Tibial artery (tissue), 4 donors: Measurements from ENCODE around the gene RBM45.

ENCODE experiments used
- DNase-seq, 2 donors: peaks; one replicate each; pipeline ENCODE4 v3.0.0-alpha.2; 2019
- H3K27ac ChIP-seq, 2 donors: fragments of 200-600 bp; sonication (generic) in 1 of 2; 1 replicate in 1 of 2; 2 replicates in 1 of 2; pipeline ENCODE4 v1.5.1; 2018 to 2019; ENCODE audit warnings: mild to moderate bottlenecking in 1 of 2
- H3K27me3 ChIP-seq, 2 donors: fragments of 200-600 bp; sonication (generic) in 1 of 2; one replicate each; pipeline versions ENCODE4 v1.5.1 to v1.6.0; 2016 to 2019
- H3K36me3 ChIP-seq, 3 donors: fragments of 200-600 bp; sonication (generic) in 2 of 3; one replicate each; pipeline ENCODE4 v1.5.1; 2016 to 2019; ENCODE audit warnings: mild to moderate bottlenecking in 2 of 3
- H3K4me1 ChIP-seq, 4 donors: fragments of 200-600 bp; sonication (generic) in 2 of 4; 1 replicate in 3 of 4; 2 replicates in 1 of 4; pipeline ENCODE4 v1.5.1; 2016 to 2019
- H3K4me3 ChIP-seq, 2 donors: fragments of 200-600 bp; sonication (generic) in 1 of 2; 1 replicate in 1 of 2; 2 replicates in 1 of 2; pipeline ENCODE4 v1.5.1; 2018 to 2019; ENCODE audit warnings: mild to moderate bottlenecking in 2 of 2
- H3K9me3 ChIP-seq, 3 donors: fragments of 200-600 bp; sonication (generic) in 1 of 3; one replicate each; pipeline ENCODE4 v1.5.1; 2016 to 2019
- intact Hi-C: fragments of 100-400 bp; cut with DNase I; formaldehyde crosslinking; loops from one replicate; pipeline ENCODE4 v1.15.0; 2023; ENCODE audit warnings: low total_unique reads
- TF ChIP-seq, protein P1 (sequence below), 2 experiments: fragments of 200-600 bp in 1 of 2; fragments of 450-650 bp in 1 of 2; IDR thresholded peaks; one replicate each; pipeline ENCODE4 v1.5.1; 2017 to 2019; ENCODE audit warnings: antibody characterized with exemption in 2 of 2, mild to moderate bottlenecking in 1 of 2, moderate library complexity in 1 of 2

Gene RBM45

DNA sequence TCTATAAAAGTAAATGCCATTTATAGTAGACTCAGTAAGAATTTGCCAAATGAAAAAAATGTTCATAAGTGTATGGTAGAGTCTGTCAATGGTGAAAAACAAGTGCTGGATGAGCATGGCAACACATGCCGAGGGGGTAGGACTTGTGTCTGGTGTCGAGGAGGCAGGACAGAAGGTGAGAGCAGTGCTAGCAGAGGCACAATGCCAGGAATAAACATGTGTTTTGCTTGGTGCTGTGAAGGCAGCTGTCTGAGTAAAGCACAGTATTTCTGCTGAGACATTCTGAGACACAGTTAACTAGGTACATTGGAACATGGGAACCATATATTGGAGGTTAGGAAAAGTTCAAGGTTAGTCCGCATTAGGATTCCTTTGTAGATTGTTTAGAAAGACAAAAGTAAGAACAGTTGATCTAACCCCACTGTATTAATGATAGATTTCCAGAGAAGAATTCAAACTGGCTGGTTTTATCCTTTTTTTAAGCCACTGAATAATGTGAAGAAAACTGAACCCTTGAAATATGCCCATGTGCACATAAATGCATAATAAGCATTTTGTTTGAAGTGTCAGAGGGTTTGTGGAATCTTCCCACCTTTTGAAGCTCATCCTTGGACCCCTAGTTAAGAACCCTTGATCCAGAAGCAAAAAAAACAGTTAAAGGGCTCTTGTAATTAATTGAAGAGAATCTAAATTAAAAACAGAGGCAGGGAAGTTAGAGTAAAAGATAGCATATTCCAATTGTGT lies 7.1 kb downstream of the RBM45 start:
- peaks cover 26 to 59% (median 42%) of the 10 kb centered on the region in 3 donors for H3K36me3 ChIP-seq
- H3K27me3 ChIP-seq: no peaks in the 10 kb centered on the region
- H3K9me3 ChIP-seq: no peaks in the 10 kb centered on the region
- no peak overlapping the region for H3K27ac ChIP-seq
- TF ChIP-seq, protein P1, sequence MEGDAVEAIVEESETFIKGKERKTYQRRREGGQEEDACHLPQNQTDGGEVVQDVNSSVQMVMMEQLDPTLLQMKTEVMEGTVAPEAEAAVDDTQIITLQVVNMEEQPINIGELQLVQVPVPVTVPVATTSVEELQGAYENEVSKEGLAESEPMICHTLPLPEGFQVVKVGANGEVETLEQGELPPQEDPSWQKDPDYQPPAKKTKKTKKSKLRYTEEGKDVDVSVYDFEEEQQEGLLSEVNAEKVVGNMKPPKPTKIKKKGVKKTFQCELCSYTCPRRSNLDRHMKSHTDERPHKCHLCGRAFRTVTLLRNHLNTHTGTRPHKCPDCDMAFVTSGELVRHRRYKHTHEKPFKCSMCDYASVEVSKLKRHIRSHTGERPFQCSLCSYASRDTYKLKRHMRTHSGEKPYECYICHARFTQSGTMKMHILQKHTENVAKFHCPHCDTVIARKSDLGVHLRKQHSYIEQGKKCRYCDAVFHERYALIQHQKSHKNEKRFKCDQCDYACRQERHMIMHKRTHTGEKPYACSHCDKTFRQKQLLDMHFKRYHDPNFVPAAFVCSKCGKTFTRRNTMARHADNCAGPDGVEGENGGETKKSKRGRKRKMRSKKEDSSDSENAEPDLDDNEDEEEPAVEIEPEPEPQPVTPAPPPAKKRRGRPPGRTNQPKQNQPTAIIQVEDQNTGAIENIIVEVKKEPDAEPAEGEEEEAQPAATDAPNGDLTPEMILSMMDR (IDR thresholded peaks at IDR 0.05): no peak
- DNase-seq: no peak
- H3K4me3 ChIP-seq: no peak overlapping the region
- H3K4me1 ChIP-seq: peaks cover 0 to 2% (median 0%) of the 10 kb centered on the region in 4 donors
- intact Hi-C loops: no loop called here

DNA sequence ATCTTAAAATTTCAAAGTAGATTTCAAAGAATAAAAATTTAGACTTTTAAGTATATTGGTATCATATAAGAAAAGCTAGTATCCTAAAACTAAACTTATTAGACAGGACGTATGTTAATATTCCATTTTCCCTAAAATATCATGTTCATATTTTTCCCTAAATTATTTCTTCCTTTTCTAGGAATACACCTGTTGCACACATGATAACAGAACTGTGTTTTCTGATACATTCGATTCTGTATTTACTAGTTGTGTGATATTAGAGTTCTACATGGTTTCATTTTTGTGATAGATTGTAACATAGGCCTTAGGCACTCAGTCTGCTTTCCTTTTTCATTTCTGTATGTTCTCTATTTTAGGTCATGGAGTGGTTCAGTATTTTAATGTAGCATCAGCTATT lies 10.9 kb downstream of the RBM45 start:
- no peaks in the 10 kb centered on the region for H3K27me3 ChIP-seq
- no peaks in the 10 kb centered on the region for H3K9me3 ChIP-seq
- no peak overlapping the region for H3K27ac ChIP-seq
- intact Hi-C loops: no loop called here
- H3K36me3 ChIP-seq: peaks cover 37 to 78% (median 73%) of the 10 kb centered on the region in 3 donors
- H3K4me3 ChIP-seq: no peak overlapping the region
- TF ChIP-seq, protein P1 (IDR thresholded peaks at IDR 0.05): no peak
- no peaks in the 10 kb centered on the region for H3K4me1 ChIP-seq
- DNase-seq: no peak

DNA sequence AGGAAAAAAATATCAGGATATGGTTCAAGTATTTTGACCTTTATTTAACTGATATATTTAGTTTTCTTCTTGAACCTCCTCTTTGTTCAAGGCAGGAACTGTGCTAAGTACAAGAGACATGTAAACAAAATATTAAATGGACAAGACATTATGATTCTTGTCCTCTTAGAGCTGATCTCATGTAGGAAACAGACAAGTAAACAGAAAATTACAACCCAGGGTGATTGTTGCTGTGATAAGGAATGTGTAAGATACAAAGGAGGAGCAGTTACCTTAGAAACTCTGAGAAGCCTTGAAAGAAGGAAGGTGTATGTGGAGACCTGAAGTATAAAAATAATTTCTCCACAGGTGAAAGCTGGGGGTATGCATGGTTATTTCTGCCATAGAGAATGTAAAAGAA lies 12.9 kb downstream of the RBM45 start:
- Histone ChIP-seq H3K27ac (no peak overlapping the region), H3K4me1 (no peaks in the 10 kb centered on the region), H3K4me3 (no peak overlapping the region), H3K27me3 (no peaks in the 10 kb centered on the region), H3K9me3 (no peaks in the 10 kb centered on the region), H3K36me3 (peaks cover 41 to 88% (median 59%) of the 10 kb centered on the region in 3 donors)
- intact Hi-C loops: no loop called here
- TF ChIP-seq, protein P1 (IDR thresholded peaks at IDR 0.05): no peak
- no peak for DNase-seq

DNA sequence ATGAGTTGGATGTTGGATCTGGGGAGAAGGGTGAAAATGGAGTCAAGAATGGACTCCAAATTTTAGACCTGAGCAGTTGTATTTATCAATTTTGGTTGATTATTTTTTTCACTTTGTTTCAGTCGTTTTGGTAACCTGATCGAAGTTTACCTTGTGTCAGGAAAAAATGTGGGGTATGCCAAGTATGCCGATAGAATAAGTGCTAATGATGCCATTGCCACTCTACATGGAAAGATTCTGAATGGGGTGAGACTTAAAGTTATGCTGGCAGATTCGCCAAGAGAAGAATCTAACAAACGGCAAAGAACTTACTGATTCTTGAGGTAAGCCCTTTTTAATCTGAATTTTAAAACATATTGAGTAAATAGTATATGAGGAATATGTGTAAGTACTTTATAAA lies 13.6 kb downstream of the RBM45 start:
- Histone ChIP-seq H3K4me1 (no peaks in the 10 kb centered on the region), H3K36me3 (peaks cover 37 to 87% (median 54%) of the 10 kb centered on the region in 3 donors), H3K27me3 (no peaks in the 10 kb centered on the region), H3K9me3 (no peaks in the 10 kb centered on the region), H3K4me3 (no peak overlapping the region), H3K27ac (no peak overlapping the region)
- TF ChIP-seq, protein P1 (IDR thresholded peaks at IDR 0.05): no peak
- intact Hi-C loops: no loop called here
- DNase-seq: no peak

DNA sequence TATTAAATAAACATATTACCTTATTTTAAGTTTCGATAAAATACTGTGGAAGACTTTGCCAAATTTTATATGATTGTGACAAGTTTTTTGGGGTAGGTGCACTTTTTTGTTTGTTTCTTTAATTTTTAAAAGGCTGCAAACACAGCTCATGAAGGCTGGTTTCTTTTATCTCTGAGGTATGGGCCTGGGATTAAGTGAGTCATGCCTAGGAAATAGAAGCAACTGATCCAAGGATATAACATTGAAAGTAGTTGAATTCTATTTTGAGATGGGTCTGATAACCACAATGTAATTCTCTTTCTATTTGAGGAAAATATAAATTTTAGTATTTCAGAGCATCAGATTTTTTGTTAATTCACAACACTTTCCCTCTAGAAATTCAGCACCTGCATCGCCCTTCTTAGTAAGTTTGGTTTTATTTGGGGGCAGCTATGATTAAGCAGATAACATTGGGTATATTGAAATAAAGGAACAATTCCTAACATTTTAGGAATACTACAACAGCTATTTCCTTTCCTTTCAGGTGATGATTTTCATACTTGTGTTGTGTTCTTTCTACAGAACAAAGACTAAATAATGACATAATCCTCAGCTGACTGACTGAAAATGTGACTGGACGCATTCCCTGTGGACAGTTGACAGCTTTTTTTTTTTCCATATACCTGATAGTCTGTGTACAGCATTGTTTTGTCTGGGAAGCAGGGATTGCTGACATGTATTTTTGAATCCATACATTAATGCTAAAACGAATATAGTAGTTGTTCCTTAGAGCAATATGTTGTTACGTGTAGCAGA lies 16.8 kb downstream of the RBM45 start:
- Histone ChIP-seq H3K9me3 (no peaks in the 10 kb centered on the region), H3K27me3 (no peaks in the 10 kb centered on the region), H3K27ac (no peak overlapping the region), H3K36me3 (peaks cover 25 to 59% (median 28%) of the 10 kb centered on the region in 3 donors), H3K4me3 (no peak overlapping the region), H3K4me1 (no peaks in the 10 kb centered on the region)
- no peak for DNase-seq
- intact Hi-C loops: no loop called here
- TF ChIP-seq, protein P1 (IDR thresholded peaks at IDR 0.05): no peak
